Kidney (tissue), 14 donors: ENCODE results near the gene SUOX. TPM values are rescaled to one million over a fixed set of nuclear protein-coding genes. Genes with fewer than 3 reads are reported as not detected.
A peak's percentile ranks its signal among the peaks of the same experiment; 100 is the strongest.
"Not testable (repeated sequence)": the region's sequence is repeated elsewhere in the genome, so short reads cannot be mapped to it uniquely, and the experiment has no call there.

Experiments used
- DNase-seq, 5 donors: peaks; one replicate each; pipeline ENCODE4 v3.0.0-alpha.2; 2013 to 2020
- FAIRE-seq: peaks from 2 replicates; lab custom pipeline; 2012; peaks lifted over from hg19 to GRCh38; lab: Jason Lieb, UNC
- H3K27ac ChIP-seq, 2 donors: one replicate each; pipeline ENCODE4 v1.7.0; 2013; ENCODE audit warnings: low read depth in 2 of 2, low read length in 2 of 2, inconsistent platforms in 1 of 2
- H3K27me3 ChIP-seq: one replicate; pipeline ENCODE4 v1.7.1; 2013; ENCODE audit warnings: low read length, inconsistent platforms; ENCODE audit not compliant: control insufficient read depth, insufficient read depth
- H3K36me3 ChIP-seq, 3 donors: one replicate each; pipeline versions ENCODE4 v1.7.0 to v1.7.1; 2013; ENCODE audit warnings: low read length in 3 of 3, control low read depth in 1 of 3, inconsistent platforms in 1 of 3; ENCODE audit not compliant: insufficient read depth in 3 of 3, control insufficient read depth in 2 of 3
- H3K4me1 ChIP-seq, 3 donors: one replicate each; pipeline versions ENCODE4 v1.7.0 to v1.7.1; 2013; ENCODE audit warnings: low read length in 3 of 3, inconsistent platforms in 1 of 3, low read depth in 1 of 3; ENCODE audit not compliant: control insufficient read depth in 2 of 3, insufficient read depth in 2 of 3
- H3K4me3 ChIP-seq, 3 donors: one replicate each; pipeline versions ENCODE4 v1.7.0 to v1.8.1; 2013; ENCODE audit warnings: low read length in 3 of 3, control low read depth in 1 of 3, inconsistent platforms in 1 of 3
- H3K9ac ChIP-seq, 3 donors: one replicate each; pipeline versions ENCODE4 v1.7.0 to v1.7.1; 2013; ENCODE audit warnings: low read length in 3 of 3, control low read depth in 1 of 3, inconsistent platforms in 1 of 3
- H3K9me3 ChIP-seq, 3 donors: one replicate each; pipeline versions ENCODE4 v1.7.0 to v1.7.1; 2013; ENCODE audit warnings: low read length in 3 of 3, control low read depth in 1 of 3, inconsistent platforms in 1 of 3; ENCODE audit not compliant: control insufficient read depth in 2 of 3, insufficient read depth in 1 of 3
- intact Hi-C: fragments of 100-400 bp; cut with DNase I; formaldehyde crosslinking; loops from one replicate; pipeline ENCODE4 v1.11.1; 2022
- polyA plus RNA-seq: library from polyadenylated mRNA; stranded (reverse); fragments of 350-450 nt; fragmentation: Illumina TruSeq; extraction: RNeasy Lipid Tissue Mini Kit (QIAGEN cat#74804); gene quantifications from one replicate; pipeline ENCODE4 v1.2.3, GENCODE V29; 2014; ENCODE audit warnings: low read depth, low replicate concordance; ENCODE audit not compliant: insufficient read depth
- total RNA-seq: library from RNA; stranded (reverse); fragmentation: NEBNext Ultra II Directional; extraction: Animal tissue kit (Norgen Biotek cat#: 25700); gene quantifications from one replicate; pipeline ENCODE4 v1.2.1, GENCODE V29; 2021
- TF ChIP-seq, protein P1 (sequence below): IDR thresholded peaks from 3 replicates; pipeline ENCODE4 v1.5.1; 2012; ENCODE audit warnings: mild to moderate bottlenecking, moderate library complexity, borderline replicate concordance; ENCODE audit not compliant: insufficient read depth; ENCODE audit errors: extremely low read depth
- donor health status: control.
- donor health status: control.
- donor health status: control.
- donor health status: control.
- donor health status: control.
- donor health status: DM: yes; HTN: yes; CAD: no.
- donor health status: Normal renal cell carcinoma (clear cell type).

Gene SUOX
- total and polyA plus RNA-seq, 2 donors from 2014 or later: 33.1 to 61.1 TPM

- Histone ChIP-seq H3K27ac (peak overlapping the region; percentile 92 to 94), H3K36me3 (peaks cover 6 to 27% (median 17%) of the 10 kb centered on the region in 3 donors), H3K9me3 (no peaks in the 10 kb centered on the region), H3K27me3 (no peaks in the 10 kb centered on the region), H3K4me3 (peak overlapping the region; percentile 78 to 100 (median 98)), H3K4me1 (peaks cover 0 to 5% (median 2%) of the 10 kb centered on the region in 3 donors), H3K9ac (peak overlapping the region; percentile 27 to 100 (median 86))
- intact Hi-C loops: no loop called here
- FAIRE-seq (peak; percentile 52), DNase-seq (peak; percentile 56 to 88 (median 68))
- TF ChIP-seq, protein P1, sequence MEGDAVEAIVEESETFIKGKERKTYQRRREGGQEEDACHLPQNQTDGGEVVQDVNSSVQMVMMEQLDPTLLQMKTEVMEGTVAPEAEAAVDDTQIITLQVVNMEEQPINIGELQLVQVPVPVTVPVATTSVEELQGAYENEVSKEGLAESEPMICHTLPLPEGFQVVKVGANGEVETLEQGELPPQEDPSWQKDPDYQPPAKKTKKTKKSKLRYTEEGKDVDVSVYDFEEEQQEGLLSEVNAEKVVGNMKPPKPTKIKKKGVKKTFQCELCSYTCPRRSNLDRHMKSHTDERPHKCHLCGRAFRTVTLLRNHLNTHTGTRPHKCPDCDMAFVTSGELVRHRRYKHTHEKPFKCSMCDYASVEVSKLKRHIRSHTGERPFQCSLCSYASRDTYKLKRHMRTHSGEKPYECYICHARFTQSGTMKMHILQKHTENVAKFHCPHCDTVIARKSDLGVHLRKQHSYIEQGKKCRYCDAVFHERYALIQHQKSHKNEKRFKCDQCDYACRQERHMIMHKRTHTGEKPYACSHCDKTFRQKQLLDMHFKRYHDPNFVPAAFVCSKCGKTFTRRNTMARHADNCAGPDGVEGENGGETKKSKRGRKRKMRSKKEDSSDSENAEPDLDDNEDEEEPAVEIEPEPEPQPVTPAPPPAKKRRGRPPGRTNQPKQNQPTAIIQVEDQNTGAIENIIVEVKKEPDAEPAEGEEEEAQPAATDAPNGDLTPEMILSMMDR: peak; percentile 90
Measured at GRCh38 chr12:55996201-55996714, 818 bp upstream of the SUOX start.

GRCh38 chr12:55997535-55997859 lies 421 bp downstream of the SUOX start:
- intact Hi-C loops: no loop called here
- FAIRE-seq (no peak), DNase-seq (peak in 1 of 5 donors; percentile 51)
- Histone ChIP-seq H3K4me1 (peaks cover 0 to 14% (median 10%) of the 10 kb centered on the region in 3 donors), H3K36me3 (peaks cover 4 to 18% (median 14%) of the 10 kb centered on the region in 3 donors), H3K4me3 (peak overlapping the region; percentile 78 to 100 (median 98)), H3K27me3 (no peaks in the 10 kb centered on the region), H3K27ac (peak overlapping the region; percentile 92 to 94), H3K9ac (peak overlapping the region; percentile 74 to 100 (median 95)), H3K9me3 (no peaks in the 10 kb centered on the region)
- TF ChIP-seq, protein P1: no peak

DNA sequence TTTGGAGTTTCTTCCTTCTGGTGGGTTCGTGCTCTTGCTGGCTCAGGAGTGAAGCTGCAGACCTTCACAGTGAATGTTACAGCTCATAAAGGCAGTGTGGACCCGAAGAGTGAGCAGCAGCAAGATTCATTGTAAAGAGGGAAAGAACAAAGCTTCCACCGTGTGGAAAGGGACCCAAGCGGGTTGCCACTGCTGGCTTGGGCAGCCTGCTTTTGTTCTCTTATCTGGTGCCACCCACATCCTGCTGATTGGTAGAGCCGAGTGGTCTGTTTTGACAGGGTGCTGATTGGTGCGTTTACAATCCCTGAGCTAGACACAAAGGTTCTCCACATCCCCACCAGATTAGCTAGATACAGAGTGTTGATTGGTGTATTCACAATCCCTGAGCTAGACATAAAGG lies 2.4 kb downstream of the SUOX start:
- H3K36me3 ChIP-seq: peaks cover 0 to 12% (median 9%) of the 10 kb centered on the region in 3 donors
- H3K9me3 ChIP-seq, H3K4me3 ChIP-seq, intact Hi-C loops, FAIRE-seq, DNase-seq, H3K27ac ChIP-seq, H3K27me3 ChIP-seq, H3K9ac ChIP-seq: not testable (repeated sequence)
- peaks cover 0 to 14% (median 10%) of the 10 kb centered on the region in 3 donors for H3K4me1 ChIP-seq

DNA sequence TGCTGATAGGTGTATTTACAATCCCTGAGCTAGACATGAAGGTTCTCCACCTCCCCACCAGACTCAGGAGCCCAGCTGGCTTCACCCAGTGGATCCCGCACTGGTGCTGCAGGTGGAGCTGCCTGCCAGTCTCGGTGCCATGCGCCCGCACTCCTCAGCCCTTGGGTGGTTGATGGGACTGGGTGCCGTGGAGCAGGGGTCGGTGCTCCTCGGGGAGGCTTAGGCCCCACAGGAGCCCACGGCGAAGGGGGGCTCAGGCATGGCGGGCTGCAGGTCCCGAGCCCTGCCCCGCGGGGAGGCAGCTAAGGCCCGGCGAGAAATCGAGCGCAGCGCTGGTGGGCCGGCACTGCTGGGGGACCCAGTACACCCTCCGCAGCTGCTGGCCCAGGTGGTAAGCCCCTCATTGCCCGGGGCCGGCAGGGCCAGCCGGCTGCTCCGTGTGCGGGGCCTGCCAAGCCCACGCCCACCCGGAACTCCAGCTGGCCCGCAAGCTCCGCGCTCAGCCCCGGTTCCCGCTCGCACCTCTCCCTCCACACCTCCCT lies 3.0 kb downstream of the SUOX start:
- H3K9ac ChIP-seq, H3K4me3 ChIP-seq, H3K27ac ChIP-seq, FAIRE-seq, H3K9me3 ChIP-seq, H3K27me3 ChIP-seq, DNase-seq, intact Hi-C loops: not testable (repeated sequence)
- H3K36me3 ChIP-seq: peaks cover 0 to 13% (median 12%) of the 10 kb centered on the region in 3 donors
- peaks cover 0 to 14% (median 10%) of the 10 kb centered on the region in 3 donors for H3K4me1 ChIP-seq
